PC-9 (cell line): Measurements from ENCODE around the gene ATP2B2. TPM values are rescaled to one million over a fixed set of nuclear protein-coding genes. Genes with fewer than 3 reads are reported as not detected.

Experiments
- BruUV-seq: library from RNA; stranded (reverse); fragments of 400-500 nt; replicated peaks from 2 replicates; lab custom pipeline; 2021; lab: Mats Ljungman, UMichigan
- CTCF ChIA-PET: fragments of 300-600 bp; sonication (Branson Sonifier 250); formaldehyde crosslinking; loops from one replicate; lab custom pipeline; 2022; ENCODE audit warnings: antibody characterized with exemption; lab: Charles Lee
- POLR2A ChIA-PET: fragments of 300-600 bp; sonication (Branson Sonifier 250); formaldehyde crosslinking; loops from one replicate; lab custom pipeline; 2022; ENCODE audit warnings: antibody characterized with exemption; ENCODE audit not compliant: unreplicated experiment; lab: Charles Lee
- DNase-seq, 2 experiments: peaks; one replicate each; pipeline versions ENCODE4 v3.0.0 to v3.0.0-alpha.2; 2015 to 2022; ENCODE audit warnings: mixed read lengths in 1 of 2
- H2AFZ ChIP-seq: fragments of 200-600 bp; sonication (generic); 2 replicates; pipeline ENCODE4 v1.8.1; 2017; ENCODE audit warnings: antibody characterized with exemption
- H3F3A ChIP-seq: fragments of 200-600 bp; sonication (generic); 2 replicates; pipeline ENCODE4 v1.8.1; 2017; ENCODE audit warnings: antibody characterized with exemption, mild to moderate bottlenecking, low read depth; ENCODE audit not compliant: insufficient read depth
- H3K27ac ChIP-seq: fragments of 200-600 bp; sonication (generic); 2 replicates; pipeline ENCODE4 v1.6.1; 2016; ENCODE audit warnings: mixed run types
- H3K27me3 ChIP-seq: fragments of 200-600 bp; sonication (generic); 2 replicates; pipeline ENCODE4 v1.6.1; 2016; ENCODE audit warnings: low read depth, mixed run types; ENCODE audit not compliant: insufficient read depth
- H3K36me3 ChIP-seq: fragments of 200-600 bp; sonication (generic); 2 replicates; pipeline ENCODE4 v1.6.1; 2016; ENCODE audit warnings: low read depth, mixed run types
- H3K4me1 ChIP-seq: fragments of 200-600 bp; sonication (generic); replicated peaks from 2 replicates; pipeline ENCODE4 v1.6.1; 2016; ENCODE audit warnings: mixed run types; ENCODE audit not compliant: insufficient read depth
- H3K4me2 ChIP-seq: fragments of 200-600 bp; sonication (generic); 2 replicates; pipeline ENCODE4 v1.6.1; 2017; ENCODE audit warnings: mixed run types
- H3K4me3 ChIP-seq: fragments of 200-600 bp; sonication (generic); 2 replicates; pipeline ENCODE4 v1.6.1; 2016; ENCODE audit warnings: mixed run types
- H3K79me2 ChIP-seq: fragments of 200-600 bp; sonication (generic); 2 replicates; pipeline ENCODE4 v1.6.1; 2017; ENCODE audit warnings: low read depth, mixed run types
- H3K9me2 ChIP-seq: fragments of 200-600 bp; sonication (generic); 2 replicates; pipeline ENCODE4 v1.8.1; 2017; ENCODE audit warnings: mild to moderate bottlenecking; ENCODE audit not compliant: insufficient read depth
- H3K9me3 ChIP-seq: fragments of 200-600 bp; sonication (generic); 2 replicates; pipeline ENCODE4 v1.8.1; 2016; ENCODE audit warnings: low read depth; ENCODE audit not compliant: insufficient read depth
- H4K20me1 ChIP-seq: fragments of 200-600 bp; sonication (generic); 2 replicates; pipeline ENCODE4 v1.8.1; 2017; ENCODE audit not compliant: insufficient read depth
- CTCF ChIP-seq: fragments of 200-600 bp; sonication (generic); conservative IDR thresholded peaks from 2 replicates; pipeline ENCODE4 v1.6.1; 2017; ENCODE audit warnings: mixed run types, antibody characterized with exemption, mild to moderate bottlenecking, moderate library complexity
- EZH2 ChIP-seq: fragments of 200-600 bp; sonication (generic); IDR thresholded peaks from 2 replicates; pipeline ENCODE4 v1.8.0; 2017; ENCODE audit warnings: antibody characterized with exemption, low read depth
- intact Hi-C: fragments of 100-400 bp; cut with micrococcal nuclease; formaldehyde crosslinking; loops from one replicate; pipeline ENCODE4 v1.10.0; 2022; ENCODE audit not compliant: unreplicated experiment
- total RNA-seq: library from RNA; stranded (reverse); gene quantifications from 2 replicates; pipeline ENCODE4 v1.2.3, GENCODE V29; 2021

The ATP2B2 gene
- total RNA-seq, 1 experiment from 2014 or later = not detected

- Histone ChIP-seq H3K4me1 (no peaks in the 10 kb centered on the region), H4K20me1 (no peaks in the 10 kb centered on the region), H3K36me3 (no peaks in the 10 kb centered on the region), H3K79me2 (no peaks in the 10 kb centered on the region), H3K27me3 (peaks cover 94% of the 10 kb centered on the region), H3K27ac (no peak overlapping the region), H3K9me3 (no peaks in the 10 kb centered on the region), H3K9me2 (no peaks in the 10 kb centered on the region), H2AFZ (no peak overlapping the region), H3K4me2 (no peak overlapping the region), H3F3A (no peaks in the 10 kb centered on the region), H3K4me3 (no peak overlapping the region)
- intact Hi-C loops = no loop called here
- DNase-seq = no peak
- BruUV-seq = no TSS peak
- ChIA-PET CTCF (no interaction called here), POLR2A (no interaction called here)
- TF ChIP-seq EZH2 (no peak), CTCF (no peak)
Measured at GRCh38 chr3:10497439-10497838, 7.9 kb downstream of the ATP2B2 start.

DNA sequence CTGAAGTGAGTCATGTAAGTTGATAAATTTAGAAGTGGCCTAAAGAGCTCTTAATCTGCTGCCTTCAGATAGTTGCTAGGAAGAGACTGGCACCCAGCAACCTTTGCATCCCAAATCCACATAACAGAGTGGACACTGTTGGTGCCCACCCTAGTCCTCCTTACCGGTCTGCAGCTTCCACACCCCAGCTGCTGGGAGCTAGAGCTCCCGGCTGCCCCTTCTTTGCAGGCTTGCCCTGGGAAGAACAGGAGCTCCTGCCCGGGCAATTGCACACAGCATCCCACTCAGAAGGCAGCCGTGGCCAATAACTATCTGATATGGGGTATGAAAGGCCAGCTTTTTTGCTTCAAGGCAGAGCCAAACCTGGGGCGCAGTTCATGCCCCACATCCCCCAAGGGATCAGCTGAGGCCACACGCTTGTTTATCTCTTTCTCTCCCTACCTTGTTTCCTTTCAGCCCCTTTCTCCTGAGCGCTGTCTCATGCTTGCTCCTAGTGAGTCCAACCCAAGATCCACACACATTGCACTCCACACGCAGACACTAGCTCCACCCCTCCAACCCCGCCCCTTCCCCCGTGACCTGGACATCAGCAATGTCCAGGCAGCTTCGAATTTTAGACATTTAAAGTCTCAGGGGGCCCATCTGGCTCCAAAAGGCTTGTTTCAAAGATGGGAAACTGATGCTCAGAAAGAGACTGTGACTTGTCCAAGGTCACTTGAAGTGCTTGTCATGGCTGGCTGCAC lies 9.1 kb downstream of the ATP2B2 start:
- Histone ChIP-seq H3K4me1 (no peaks in the 10 kb centered on the region), H3K36me3 (no peaks in the 10 kb centered on the region), H3F3A (no peaks in the 10 kb centered on the region), H3K9me3 (no peaks in the 10 kb centered on the region), H4K20me1 (no peaks in the 10 kb centered on the region), H3K27ac (no peak overlapping the region), H3K79me2 (no peaks in the 10 kb centered on the region), H2AFZ (no peak overlapping the region), H3K4me3 (no peak overlapping the region), H3K4me2 (no peak overlapping the region), H3K27me3 (peaks cover 94% of the 10 kb centered on the region), H3K9me2 (no peaks in the 10 kb centered on the region)
- no peak for DNase-seq
- CTCF ChIA-PET = no interaction called here
- no TSS peak for BruUV-seq
- TF ChIP-seq EZH2 (no peak), CTCF (no peak)
- POLR2A ChIA-PET = interaction anchor here (0.6 to 1.0 kb wide), 2 partner anchors 128 to 730 kb away, joined by 4 to 7 read pairs; no protein-coding TSS in a partner anchor
- intact Hi-C loops = no loop called here

DNA sequence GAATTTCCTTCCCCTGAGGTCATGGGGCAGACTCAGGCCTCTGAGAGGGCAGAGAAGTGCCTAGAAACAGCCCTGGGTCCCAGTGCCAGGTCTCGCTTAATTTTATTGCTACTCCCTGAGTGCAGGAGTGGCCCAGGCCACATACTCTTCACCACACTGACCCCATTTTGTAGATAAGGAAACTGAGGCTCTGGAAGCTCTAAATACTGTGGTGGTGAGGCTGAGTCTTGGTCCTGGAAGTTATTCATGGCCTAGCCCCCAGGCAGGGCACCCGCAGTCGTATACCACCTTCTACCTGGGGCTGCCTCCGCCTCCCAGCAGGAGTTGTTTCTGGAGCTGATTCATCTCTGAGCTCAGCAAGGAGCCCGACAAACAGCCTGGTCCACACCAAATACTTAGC lies 9.8 kb downstream of the ATP2B2 start:
- peaks cover 94% of the 10 kb centered on the region for H3K27me3 ChIP-seq
- H3K4me3 ChIP-seq = no peak overlapping the region
- no TSS peak for BruUV-seq
- H3F3A ChIP-seq = no peaks in the 10 kb centered on the region
- H3K4me1 ChIP-seq = no peaks in the 10 kb centered on the region
- H3K9me3 ChIP-seq = no peaks in the 10 kb centered on the region
- ChIA-PET CTCF (no interaction called here), POLR2A (interaction anchor here (1.0 kb wide), 1 partner anchor 729 kb away, joined by 7 read pairs; no protein-coding TSS in a partner anchor)
- H3K36me3 ChIP-seq = no peaks in the 10 kb centered on the region
- H3K4me2 ChIP-seq = no peak overlapping the region
- intact Hi-C loops = no loop called here
- no peaks in the 10 kb centered on the region for H4K20me1 ChIP-seq
- DNase-seq = no peak
- no peak overlapping the region for H2AFZ ChIP-seq
- H3K27ac ChIP-seq = no peak overlapping the region
- H3K79me2 ChIP-seq = no peaks in the 10 kb centered on the region
- no peaks in the 10 kb centered on the region for H3K9me2 ChIP-seq
- TF ChIP-seq EZH2 (no peak), CTCF (no peak)
